Heart right ventricle (tissue), 16 donors: ENCODE results near the gene LOXL1. TPM values are rescaled to one million over a fixed set of nuclear protein-coding genes. Genes with fewer than 3 reads are reported as not detected.

ENCODE experiments used
- ATAC-seq, 8 donors: fragments of 200-7000 bp; cut with Tn5 transposase; one replicate each; pipeline ENCODE4 v1.9.1; 2020; ENCODE audit warnings: mild to moderate bottlenecking in 8 of 8, moderate library complexity in 8 of 8, moderate number of reproducible peaks in 1 of 8
- DNase-seq, 2 donors: peaks; one replicate each; pipeline ENCODE4 v3.0.0-alpha.2; 2020
- H3K27ac ChIP-seq, 10 donors: fragments of 200-600 bp; sonication (generic) in 2 of 10; one replicate each; pipeline versions ENCODE4 v1.5.0 to v1.8.0; 2020 to 2022; ENCODE audit warnings: mild to moderate bottlenecking in 3 of 10
- H3K27me3 ChIP-seq, 7 donors: fragments of 200-600 bp; one replicate each; pipeline ENCODE4 v1.8.0; 2021 to 2022; ENCODE audit warnings: mild to moderate bottlenecking in 2 of 7
- H3K36me3 ChIP-seq, 9 donors: fragments of 200-600 bp; sonication (generic) in 1 of 9; one replicate each; pipeline versions ENCODE4 v1.5.0 to v1.8.0; 2020 to 2022; ENCODE audit warnings: mild to moderate bottlenecking in 2 of 9
- H3K4me1 ChIP-seq, 9 donors: fragments of 200-600 bp; sonication (generic) in 1 of 9; one replicate each; pipeline versions ENCODE4 v1.5.0 to v1.8.0; 2020 to 2022; ENCODE audit warnings: mild to moderate bottlenecking in 4 of 9
- H3K4me3 ChIP-seq, 10 donors: fragments of 200-600 bp; sonication (generic) in 2 of 10; one replicate each; pipeline versions ENCODE4 v1.5.0 to v1.8.0; 2020 to 2022; ENCODE audit warnings: mild to moderate bottlenecking in 7 of 10, moderate library complexity in 2 of 10
- H3K9me3 ChIP-seq, 11 donors: fragments of 200-600 bp in 10 of 11; sonication (generic) in 2 of 11; one replicate each; pipeline versions ENCODE4 v1.5.0 to v1.8.0; 2013 to 2022; ENCODE audit warnings: mild to moderate bottlenecking in 2 of 11, control low read depth in 1 of 11, moderate library complexity in 1 of 11
- CTCF ChIP-seq, 9 donors: fragments of 200-600 bp; sonication (generic) in 2 of 9; IDR thresholded peaks; one replicate each; pipeline versions ENCODE4 v1.5.0 to v1.8.0; 2021 to 2022; ENCODE audit warnings: antibody characterized with exemption in 9 of 9, mild to moderate bottlenecking in 5 of 9, moderate library complexity in 1 of 9
- WGBS, 2 donors: extraction: QIAGEN DNeasy Blood & Tissue Kit; methylation state at CpG; one replicate each; pipeline ENCODE4 v1.1.7; 2013; ENCODE audit warnings: inconsistent platforms in 1 of 2; 5-methylcytosine and 5-hydroxymethylcytosine counted together
- intact Hi-C, 10 donors: fragments of 100-400 bp; cut with DNase I; formaldehyde crosslinking; loops; one replicate each; pipeline versions ENCODE4 v1.11.1 to v1.14.2; 2022
- polyA plus RNA-seq, 2 donors: library from polyadenylated mRNA; stranded (reverse); fragments of 200-250 nt; gene quantifications; one replicate each; pipeline ENCODE4 v1.2.3, GENCODE V29; 2013
- total RNA-seq, 10 donors: library from RNA; stranded (reverse); fragmentation: NEBNext Ultra II Directional in 3 of 10; extraction: Animal tissue kit (Norgen Biotek cat#: 25700) in 3 of 10; gene quantifications; one replicate each; pipeline versions ENCODE4 v1.2.1 to v1.2.4, GENCODE V29; 2021 to 2023
- donor health status: Arrhythmogenic right ventricular cardiomyopathy.
- donor health status: ischemic (EF 13 %, LVEDD 7.1; RV severe dilation, severe dysfunction).
- donor health status: healthy with polysubstance abuse.
- donor health status: DM: no; HTN: yes; CAD: no.
- donor health status: DM: no; HTN: no; CAD: no.
- donor health status: ischemic (EF 25% LVEDD 6.9; RV normal size, moderate dysfunction).
- donor health status: ischemic (EF 25% LVEDD 5.7; RV mildly dilated, moderate dysfunction).
- donor health status: healthy.
- donor health status: DM: yes; HTN: yes; CAD: no.
- donor health status: Ischemic cardiomyopathy.
- donor health status: ischemic (EF 35%, LVEDD 5.7; RV mildly dilated, moderate dysfunction).
- donor health status: nonischemic (EF 11% LVEDD 7.7; RV severe dilation, severe dysfunction).
- donor health status: DM: yes; HTN: yes; CAD: no.
- donor health status: PGD.
- donor health status: ischemic (EF 29% LVEDD 5.4; RV normal size, mild dysfunction).
- donor health status: nonischemic (EF 23%, LVEDD 6.1; RV moderate dilation, normal function).

LOXL1 gene
- total and polyA plus RNA-seq, 12 donors: 11.2 to 66.6 (median 27.8) TPM

- intact Hi-C loops: loop anchor here in 2 of 10 donors (10.0 kb wide), 2 partner anchors 119 to 359 kb away; no protein-coding TSS in a partner anchor
- DNase-seq (no peak), ATAC-seq (no peak)
- 52 to 55% methylated on average over 6 of the region's 6 CpGs for WGBS, 2 donors
- no peak for TF ChIP-seq CTCF (IDR thresholded peaks at IDR 0.05)
- H3K4me1 ChIP-seq: peaks cover 35 to 90% (median 76%) of the 10 kb centered on the region in 9 donors
- H3K9me3 ChIP-seq: no peaks in the 10 kb centered on the region
- H3K36me3 ChIP-seq: no peaks in the 10 kb centered on the region
- H3K4me3 ChIP-seq: no peak overlapping the region
- peaks cover 0 to 26% (median 0%) of the 10 kb centered on the region in 7 donors for H3K27me3 ChIP-seq
- peak overlapping the region; percentile 32 to 95 (median 86) for H3K27ac ChIP-seq
Observed at GRCh38 chr15:73923488-73924164, 2.6 kb upstream of the LOXL1 start.

- 24 to 32% methylated on average over 12 of the region's 12 CpGs for WGBS, 2 donors
- H3K4me3 ChIP-seq: no peak overlapping the region
- ATAC-seq: peak in 3 of 8 donors; percentile 3 to 19 (median 4)
Observed at GRCh38 chr15:73924171-73924921, 1.9 kb upstream of the LOXL1 start.

GRCh38 chr15:73925848-73926218, 429 bp upstream of the LOXL1 start:
- no peaks in the 10 kb centered on the region for H3K36me3 ChIP-seq
- DNase-seq: no peak
- TF ChIP-seq CTCF (IDR thresholded peaks at IDR 0.05): no peak
- no peak for ATAC-seq
- H3K27ac ChIP-seq: peak overlapping the region; percentile 80 to 95 (median 92)
- peaks cover 0 to 33% (median 3%) of the 10 kb centered on the region in 7 donors for H3K27me3 ChIP-seq
- intact Hi-C loops: loop anchor here in 2 of 10 donors (10.0 kb wide), 2 partner anchors 121 to 361 kb away; no protein-coding TSS in a partner anchor
- peaks cover 38 to 99% (median 85%) of the 10 kb centered on the region in 9 donors for H3K4me1 ChIP-seq
- H3K4me3 ChIP-seq: peak overlapping the region in 8 of 10 donors; percentile 62 to 77 (median 69)
- H3K9me3 ChIP-seq: no peaks in the 10 kb centered on the region
- WGBS, 2 donors: 61 to 62% methylated on average over 8 of the region's 8 CpGs

More at GRCh38 chr15:73924171-73924921, 1.9 kb upstream of the LOXL1 start:
- Histone ChIP-seq H3K36me3 (no peaks in the 10 kb centered on the region), H3K9me3 (no peaks in the 10 kb centered on the region), H3K27ac (peak overlapping the region; percentile 32 to 95 (median 86)), H3K4me1 (peaks cover 36 to 97% (median 84%) of the 10 kb centered on the region in 9 donors), H3K27me3 (peaks cover 0 to 33% (median 3%) of the 10 kb centered on the region in 7 donors)
- intact Hi-C loops: loop anchor here in 2 of 10 donors (10.0 kb wide), 2 partner anchors 120 to 360 kb away; no protein-coding TSS in a partner anchor
- DNase-seq: peak in 1 of 2 donors; percentile 30
- TF ChIP-seq CTCF (IDR thresholded peaks at IDR 0.05): no peak

GRCh38 chr15:73927003-73927475, 777 bp downstream of the LOXL1 start:
- Histone ChIP-seq H3K4me3 (peak overlapping the region; percentile 51 to 77 (median 66)), H3K27ac (peak overlapping the region; percentile 80 to 95 (median 92)), H3K27me3 (peaks cover 0 to 33% (median 3%) of the 10 kb centered on the region in 7 donors), H3K36me3 (no peaks in the 10 kb centered on the region), H3K9me3 (no peaks in the 10 kb centered on the region), H3K4me1 (peaks cover 36 to 99% (median 73%) of the 10 kb centered on the region in 9 donors)
- intact Hi-C loops: loop anchor here in 2 of 10 donors (10.0 kb wide), 2 partner anchors 122 to 362 kb away; no protein-coding TSS in a partner anchor
- ATAC-seq (peak in 4 of 8 donors; percentile 15 to 31 (median 24)), DNase-seq (peak; percentile 56 to 74)
- 1 to 2% methylated on average over 59 to 65 of the region's 65 CpGs for WGBS, 2 donors
- no peak for TF ChIP-seq CTCF (IDR thresholded peaks at IDR 0.05)
